ENCODE results near the gene PARN.

Gene PARN

DNA sequence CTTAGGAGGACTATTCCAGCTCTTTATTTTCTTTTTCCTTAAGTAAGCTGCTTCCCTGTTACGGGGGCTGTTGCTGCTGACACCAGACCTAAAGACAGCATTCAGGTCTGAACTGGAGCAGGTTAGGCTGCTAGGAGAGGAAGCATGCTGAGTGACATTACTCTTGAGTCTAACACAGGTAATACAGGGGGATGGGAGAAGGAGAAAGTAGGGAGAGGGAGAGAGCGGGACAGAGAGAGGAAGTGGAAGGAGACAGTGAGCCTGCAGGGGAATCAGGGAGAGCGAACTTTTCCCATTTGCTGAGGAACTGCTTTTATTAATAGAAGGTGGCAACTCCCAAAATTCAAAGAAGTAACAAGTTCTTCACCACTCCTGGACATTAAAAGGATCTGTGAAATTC lies 130.9 kb downstream of the PARN start:
- DNase-seq (ENCODE audit: low read depth in 2 of 2): no peak

DNA sequence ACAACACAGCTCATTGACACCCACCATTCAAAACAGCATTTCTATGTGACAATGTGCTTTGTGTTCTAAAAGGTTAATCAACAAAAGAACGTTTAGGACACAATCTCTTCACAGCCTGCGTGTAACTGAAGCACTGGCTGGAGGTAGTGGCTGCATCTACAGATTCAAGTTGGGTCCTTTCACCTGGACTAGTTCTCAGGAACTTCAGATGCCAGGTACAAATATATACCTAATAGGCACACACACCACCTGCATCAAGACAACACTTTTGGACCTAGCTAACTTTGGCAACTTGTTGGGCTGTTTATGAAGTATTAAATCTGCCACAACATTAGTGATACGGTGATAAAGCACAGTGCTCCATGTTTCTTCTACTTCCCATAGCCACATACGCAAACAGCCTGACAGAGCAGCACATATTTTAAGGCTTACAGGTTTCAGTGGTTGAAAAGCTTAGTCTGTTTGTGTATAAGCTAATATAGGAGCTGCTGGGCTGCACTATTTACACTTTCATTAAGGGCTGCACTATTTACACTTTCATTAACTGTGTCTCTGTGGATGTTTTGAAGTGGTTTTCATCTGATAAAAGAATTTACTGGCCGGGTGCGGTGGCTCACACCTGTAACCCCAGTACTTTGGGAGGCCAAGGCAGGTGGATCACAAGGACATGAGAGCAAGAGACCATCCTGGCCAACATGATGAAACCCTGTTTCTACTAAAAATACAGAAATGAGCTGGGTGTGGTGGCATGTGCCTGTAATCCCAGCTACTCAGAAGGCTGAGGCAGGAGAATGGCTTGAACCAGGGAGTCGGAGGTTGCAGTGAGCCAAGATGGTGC lies 132.6 kb downstream of the PARN start:
- no peak for DNase-seq (ENCODE audit: low read depth in 2 of 2)

DNA sequence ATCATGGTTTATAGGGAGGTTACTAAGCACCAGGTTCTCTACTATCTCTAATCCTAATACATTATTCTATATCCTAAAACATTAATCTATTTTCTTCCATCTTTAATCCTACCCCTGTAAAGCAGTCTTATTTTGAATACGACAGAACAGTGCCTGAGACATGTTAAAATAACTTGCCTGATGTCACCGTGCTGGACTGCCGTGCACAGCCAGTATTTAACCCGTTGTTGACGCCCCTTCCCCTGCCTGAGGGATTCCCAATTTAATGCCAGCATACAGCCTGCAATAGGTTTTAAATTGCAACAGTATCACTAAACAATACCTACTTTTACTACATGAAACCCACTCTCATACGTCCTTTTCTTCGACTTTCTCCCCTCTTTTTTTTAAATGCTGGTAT lies 133.3 kb downstream of the PARN start:
- no peak for DNase-seq (ENCODE audit: low read depth in 2 of 2)

DNA sequence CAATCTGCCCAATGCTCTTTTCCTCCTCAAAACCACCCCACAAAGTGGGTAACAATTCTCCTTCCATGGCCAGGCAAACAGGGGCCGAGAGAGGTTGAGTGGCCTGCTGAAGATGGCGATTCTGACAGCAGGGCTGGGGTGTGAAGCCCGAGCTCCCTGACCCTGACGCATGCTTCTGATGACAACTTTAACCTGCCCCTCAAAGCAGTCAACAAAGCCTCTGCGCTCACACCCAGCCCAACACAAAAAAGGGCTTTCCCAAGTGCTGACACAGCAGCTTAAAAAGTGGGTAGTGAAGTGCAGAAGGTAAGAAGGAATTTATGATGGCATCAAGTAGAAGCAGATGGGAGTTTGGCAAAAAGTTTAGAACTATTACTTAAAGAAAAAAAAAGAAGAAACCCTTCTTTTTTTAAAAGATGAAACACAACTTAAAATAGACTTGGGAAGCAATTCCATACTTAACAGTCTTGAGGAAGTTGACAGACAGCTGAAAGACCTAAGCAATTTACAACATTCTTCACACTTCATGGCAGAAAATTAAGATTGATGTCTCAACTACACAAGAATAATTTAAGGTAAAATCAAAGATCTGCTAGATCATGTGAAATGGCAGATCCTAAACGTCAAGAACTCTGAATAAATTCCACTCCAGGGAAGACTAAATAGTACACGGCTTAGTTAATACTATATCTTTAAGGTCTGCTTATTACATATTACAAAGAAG lies 133.9 kb downstream of the PARN start:
- DNase-seq (ENCODE audit: low read depth in 2 of 2): no peak

DNA sequence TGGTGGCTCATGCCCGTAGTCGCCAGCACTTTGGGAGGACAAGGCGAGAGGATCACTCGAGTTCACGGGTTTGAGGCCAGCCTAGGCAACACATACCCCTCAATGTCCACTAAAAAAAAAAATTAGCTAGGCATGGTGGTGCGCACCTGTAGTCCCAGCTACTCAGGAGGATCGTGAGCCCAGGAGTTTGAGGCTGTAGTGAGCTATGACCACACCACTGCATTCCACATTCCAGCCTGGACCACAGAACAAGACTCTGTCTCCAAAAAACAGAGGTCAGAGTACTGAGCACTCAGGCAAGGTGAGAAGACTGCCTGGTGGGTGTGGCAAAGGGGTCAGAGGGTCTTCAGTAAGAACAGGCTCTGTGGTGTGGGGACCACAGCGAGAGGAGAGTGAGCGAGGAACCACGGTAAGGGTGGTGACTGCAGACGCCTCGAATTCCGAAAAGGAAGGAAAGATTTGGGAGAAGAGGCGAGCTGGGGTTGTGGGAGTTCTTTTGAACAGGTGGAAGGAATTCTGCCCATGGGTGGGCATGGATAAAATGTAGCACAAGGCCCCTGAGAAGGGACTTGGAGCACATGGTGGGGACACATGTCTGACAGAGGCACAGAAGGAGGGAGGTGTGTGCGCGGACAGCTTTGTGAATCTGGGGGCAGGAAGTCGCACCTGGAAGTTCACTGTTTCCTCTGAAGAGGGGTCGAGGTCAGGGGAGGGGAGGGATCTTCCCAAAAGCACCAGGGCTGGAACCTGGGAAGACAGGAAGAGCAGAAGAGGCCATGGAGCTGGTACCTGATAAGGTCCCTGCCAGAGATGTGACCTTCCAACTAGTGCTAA lies 134.6 kb downstream of the PARN start:
- no peak for DNase-seq (ENCODE audit: low read depth in 2 of 2)

DNA sequence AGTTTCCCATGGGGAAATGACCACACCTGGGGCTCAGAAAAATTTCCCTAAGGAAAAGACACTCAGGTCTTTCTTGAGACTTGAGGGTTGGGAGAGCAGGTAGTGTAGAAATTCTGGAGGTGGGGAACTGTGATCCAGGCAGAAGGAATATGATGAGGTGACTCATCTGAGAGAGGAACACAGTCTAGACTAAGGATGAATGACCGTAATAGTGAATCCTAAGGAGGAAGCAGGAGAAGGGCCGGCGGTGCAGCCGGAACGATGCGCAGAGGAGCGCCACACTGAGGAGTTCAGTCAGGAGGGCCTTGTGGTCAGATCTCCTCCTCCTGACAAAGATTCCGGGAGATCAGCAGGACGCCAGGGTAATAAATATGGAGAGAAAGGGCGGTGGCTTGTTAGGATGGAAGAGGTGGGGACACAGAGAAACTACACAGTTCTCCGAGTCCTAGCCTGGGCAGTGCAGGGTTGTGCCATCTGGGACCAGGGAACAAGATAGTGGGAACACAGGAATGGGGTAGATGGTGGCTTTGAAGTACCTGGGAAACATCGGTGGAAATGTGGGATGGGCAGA lies 135.6 kb downstream of the PARN start:
- DNase-seq (ENCODE audit: low read depth in 2 of 2): no peak

DNA sequence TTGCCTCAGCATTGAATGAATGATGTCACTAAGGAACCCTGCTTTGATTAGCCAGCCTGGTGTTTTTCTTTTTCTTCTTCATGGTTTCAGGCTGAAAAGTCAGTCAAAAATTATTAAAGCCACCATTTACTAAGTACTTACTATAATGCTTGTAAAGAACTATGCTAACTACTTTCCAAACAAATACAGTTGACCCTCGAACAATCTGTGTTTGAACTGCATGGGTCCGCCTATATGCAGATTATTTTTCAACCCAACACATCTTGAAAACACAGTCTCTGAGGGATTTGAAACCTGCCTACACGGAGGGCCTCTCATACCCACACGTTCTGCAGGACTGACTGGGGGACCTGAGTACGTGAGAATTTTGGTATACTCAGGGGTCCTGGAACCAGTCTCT lies 136.3 kb downstream of the PARN start:
- DNase-seq (ENCODE audit: low read depth in 2 of 2): no peak

DNA sequence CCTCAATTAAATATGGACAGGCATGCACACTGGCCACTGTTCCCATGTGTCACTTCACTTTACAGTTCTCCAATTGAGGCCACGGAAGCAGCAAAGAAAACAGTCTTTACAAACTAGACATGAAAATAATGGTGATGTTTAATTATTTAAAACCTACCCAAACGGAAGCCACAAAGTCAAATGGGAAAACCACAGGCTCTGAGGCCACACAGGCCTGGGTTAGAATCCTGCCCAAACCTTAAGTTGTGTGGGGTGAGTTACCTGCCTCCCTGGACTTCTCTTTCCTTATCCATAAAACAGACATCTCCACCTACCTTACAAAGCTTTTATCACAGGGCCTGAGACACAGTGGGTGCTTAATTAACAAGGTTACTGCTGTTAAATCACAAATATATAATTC lies 137.4 kb downstream of the PARN start:
- DNase-seq (ENCODE audit: low read depth in 2 of 2): no peak

DNA sequence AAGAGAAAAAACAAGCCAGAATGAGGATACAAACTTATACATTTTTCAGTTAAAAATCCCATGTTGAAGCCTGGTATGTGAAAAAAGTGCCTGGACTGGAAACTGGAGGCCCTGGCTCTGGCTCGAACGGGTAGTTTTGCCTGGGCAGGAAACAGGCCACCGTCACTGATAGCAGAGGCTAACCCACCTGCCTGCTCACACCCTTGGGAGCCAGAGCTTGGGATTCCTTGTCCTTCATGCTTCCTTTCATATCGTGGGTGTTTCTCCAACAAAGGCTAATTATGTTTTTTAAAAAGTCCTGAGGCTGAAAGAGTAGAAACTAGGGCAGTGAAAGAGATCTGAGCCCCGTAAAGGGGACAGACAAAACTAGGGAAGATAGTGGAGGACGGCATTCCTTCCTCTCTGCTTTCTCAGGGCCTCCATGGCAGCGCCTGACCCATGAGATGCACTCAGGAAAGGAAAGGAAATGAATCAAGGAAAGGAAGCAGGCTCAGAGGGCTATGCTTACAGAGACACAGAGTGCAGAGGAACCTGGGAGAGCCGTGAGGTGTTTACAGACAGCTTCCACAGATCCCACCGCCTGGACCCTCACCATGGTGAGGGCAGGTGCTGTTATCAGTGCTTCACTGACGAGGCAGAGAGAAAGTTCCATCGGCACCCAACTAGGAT lies 138.1 kb downstream of the PARN start:
- DNase-seq (ENCODE audit: low read depth in 2 of 2): no peak

DNA sequence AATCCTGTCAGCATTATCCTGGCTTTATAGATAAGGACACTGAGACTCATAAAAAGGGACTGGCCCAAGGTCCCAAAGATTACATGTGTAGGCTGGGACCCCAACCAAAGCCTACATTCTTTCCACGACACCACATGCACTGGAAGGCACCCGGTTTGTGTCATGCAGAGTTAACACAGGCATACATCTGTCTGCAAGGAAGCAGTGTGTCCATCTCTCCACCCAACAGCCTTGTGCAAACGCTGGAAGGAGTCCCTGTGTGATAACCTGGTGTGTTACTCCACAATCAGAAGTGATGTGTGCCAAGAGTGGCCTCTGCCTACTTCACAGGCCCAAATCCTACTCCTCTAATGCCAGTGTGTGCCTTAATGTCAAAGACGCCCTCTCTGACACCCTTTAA lies 139.8 kb downstream of the PARN start:
- DNase-seq (ENCODE audit: low read depth in 2 of 2): no peak

DNA sequence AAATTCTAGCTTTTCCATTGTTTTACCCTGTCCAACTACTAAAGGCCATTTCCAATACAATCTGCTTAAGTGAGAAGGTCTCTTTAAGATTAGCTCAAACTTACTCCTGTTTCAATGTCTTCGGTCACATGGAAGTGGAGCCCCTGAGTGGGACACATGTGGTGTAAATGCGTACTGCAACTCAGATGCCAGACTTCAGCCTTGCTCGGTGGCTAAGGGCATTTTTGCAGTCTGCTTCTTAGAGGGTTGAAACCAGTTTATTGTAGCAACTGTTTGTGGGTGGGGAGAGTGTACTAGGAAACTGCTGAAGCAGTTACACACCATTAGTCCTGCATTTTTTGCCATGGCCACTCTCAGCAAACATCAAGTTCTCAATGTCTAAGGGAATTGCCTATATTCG lies 140.6 kb downstream of the PARN start:
- no peak for DNase-seq (ENCODE audit: low read depth in 2 of 2)

DNA sequence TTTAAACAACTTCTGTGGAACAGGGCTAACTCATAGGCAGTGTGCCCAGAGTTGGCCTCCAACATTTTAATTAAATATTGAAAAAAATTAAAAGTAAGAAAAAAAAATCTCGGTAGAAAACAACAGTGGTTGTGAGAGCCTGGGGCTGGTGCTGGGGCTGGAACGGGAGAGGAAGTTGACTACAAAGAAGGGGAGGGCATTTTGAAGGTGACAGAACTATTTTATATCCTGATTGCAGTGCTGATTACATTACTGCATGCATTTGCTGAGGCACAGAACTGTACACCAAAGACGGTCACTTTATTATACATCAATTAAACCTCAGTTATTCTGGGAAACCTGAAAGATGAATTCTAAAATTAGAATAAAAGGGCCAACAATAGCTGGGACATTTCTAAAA lies 142.5 kb downstream of the PARN start:
- no peak for DNase-seq (ENCODE audit: low read depth in 2 of 2)

DNA sequence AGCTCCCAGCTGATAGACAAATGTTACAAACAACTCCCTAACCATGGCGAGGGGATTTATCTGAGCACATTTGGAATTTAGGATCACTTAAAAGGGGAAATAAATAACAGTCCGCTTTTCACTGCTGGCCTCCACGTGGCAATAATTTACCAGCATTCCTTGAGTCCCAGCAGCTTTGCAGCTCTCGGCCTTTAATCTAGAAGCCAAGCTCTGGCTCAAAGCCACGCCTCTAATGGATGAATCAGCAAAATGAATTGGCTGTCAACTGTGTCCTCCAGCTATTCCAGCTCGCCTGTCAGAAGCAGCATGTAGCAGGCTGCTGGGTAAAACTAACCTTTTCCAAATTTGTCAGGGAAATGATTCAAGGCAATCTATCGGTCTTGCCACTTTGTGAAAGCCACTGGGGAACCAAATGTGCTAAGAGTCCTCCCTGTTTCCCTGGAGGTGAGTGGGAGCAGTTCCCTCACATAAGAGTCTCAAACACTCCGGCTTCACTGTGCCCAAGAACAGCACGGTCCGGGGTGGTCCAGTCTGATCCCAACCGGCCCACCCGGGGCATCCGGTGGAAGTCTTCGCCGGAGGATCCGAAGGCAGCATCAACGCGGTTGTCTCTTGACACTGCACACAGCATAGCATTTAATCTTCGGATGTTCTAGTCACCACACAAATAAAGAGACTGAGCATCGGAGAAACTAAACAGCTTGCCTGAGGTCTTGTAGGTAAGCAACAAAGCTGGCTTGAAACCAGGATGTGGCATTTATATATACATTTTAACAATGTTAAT lies 143.3 kb downstream of the PARN start:
- DNase-seq (ENCODE audit: low read depth in 2 of 2): no peak

DNA sequence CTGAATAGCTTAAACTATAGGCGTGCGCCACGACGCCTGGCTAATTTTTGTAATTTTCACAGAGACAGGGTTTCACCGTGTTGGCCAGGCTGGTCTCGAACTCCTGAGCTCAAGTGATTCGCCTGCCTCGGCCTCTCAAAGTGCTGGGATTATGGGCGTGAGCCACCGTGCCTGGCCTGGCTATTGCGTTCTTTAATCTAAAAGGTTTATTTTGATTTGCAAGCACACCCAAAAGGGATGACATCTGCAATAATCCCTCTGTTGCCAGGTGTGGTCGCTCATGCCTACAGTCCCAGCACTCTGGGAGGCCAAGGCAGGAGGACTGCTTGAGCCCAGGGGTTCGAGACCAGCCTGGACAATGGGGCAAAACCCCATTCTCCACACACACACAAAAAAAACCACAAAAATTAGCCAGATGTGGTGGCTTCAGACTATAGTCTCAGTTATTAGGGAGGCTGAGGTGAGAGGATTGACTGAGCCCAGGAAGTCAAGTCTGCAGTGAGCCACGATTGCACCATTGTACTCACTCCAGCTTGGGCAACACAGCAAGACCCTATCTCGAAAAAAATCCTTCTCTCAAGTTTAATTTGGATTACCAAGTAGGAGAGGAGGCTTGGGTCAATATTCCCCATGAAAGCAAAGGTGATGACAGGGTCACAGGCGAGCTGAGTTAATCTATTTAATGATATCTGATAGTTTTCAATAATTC lies 144.1 kb downstream of the PARN start:
- no peak for DNase-seq (ENCODE audit: low read depth in 2 of 2)

DNA sequence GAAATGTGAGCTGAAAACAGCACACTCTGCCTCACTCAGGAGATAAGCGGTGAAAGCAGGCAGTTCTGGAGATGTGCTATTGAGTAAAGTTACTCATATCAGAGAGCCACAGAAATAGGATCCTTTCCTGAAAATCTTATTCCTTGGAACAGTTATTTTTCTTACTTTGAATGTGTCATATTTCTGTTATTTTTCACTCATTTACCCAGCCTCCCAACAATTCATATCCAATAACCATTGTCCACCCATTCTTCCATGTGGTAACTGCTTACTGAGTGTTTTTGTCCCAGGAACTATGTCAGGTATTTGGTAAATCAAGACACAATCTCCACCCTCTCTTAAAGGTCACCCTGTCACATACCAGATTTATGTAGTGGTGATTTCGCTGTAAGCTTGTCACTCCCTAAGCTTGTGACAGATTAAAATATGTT lies 144.9 kb downstream of the PARN start:
- DNase-seq (ENCODE audit: low read depth in 2 of 2): no peak

DNA sequence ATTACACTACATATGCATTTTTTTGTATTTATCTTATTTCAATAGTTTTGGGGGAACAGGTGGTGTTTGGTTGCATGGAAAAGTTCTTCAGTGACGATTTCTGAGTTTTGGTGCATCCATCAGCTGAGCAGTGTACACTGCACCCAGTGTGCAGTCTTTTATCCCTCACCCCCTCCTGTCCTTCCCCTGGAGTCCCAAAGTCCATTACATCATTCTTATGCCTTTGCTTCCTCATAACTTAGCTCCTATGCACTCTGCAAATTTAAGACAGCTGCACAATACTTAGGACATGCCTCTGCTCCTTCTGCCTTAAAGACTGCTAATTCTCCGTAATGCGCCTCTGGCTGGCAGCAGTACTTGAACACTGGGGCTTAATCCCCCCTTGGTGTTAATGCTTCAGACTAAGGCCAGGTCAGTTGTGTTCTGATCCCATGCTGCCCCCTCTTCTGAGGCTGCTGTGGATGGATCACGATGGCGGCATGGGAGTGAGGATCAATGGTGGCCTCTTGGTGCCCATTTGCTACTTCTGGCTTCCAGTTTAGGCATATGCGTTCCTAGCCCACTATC lies 146.2 kb downstream of the PARN start:
- DNase-seq (ENCODE audit: low read depth in 2 of 2): no peak

DNA sequence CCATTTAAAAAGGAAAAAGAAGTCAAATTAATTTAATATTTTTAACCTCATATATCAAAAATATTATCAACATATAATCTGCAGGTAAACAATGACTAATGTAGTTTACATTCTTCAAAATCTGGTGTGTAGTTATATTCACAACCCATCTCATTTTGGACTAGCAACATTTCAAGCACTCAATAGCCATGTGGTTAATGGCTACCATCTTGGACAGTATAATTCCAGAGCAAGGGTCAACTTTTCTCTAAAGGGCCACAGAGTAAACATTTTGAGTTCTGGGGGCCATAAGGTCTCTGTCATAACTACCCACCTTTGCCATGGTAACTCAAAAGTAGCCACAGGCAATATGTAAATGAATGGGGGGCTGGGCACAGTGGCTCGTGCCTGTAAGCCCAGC lies 153.9 kb downstream of the PARN start:
- DNase-seq (ENCODE audit: low read depth in 2 of 2): no peak

DNA sequence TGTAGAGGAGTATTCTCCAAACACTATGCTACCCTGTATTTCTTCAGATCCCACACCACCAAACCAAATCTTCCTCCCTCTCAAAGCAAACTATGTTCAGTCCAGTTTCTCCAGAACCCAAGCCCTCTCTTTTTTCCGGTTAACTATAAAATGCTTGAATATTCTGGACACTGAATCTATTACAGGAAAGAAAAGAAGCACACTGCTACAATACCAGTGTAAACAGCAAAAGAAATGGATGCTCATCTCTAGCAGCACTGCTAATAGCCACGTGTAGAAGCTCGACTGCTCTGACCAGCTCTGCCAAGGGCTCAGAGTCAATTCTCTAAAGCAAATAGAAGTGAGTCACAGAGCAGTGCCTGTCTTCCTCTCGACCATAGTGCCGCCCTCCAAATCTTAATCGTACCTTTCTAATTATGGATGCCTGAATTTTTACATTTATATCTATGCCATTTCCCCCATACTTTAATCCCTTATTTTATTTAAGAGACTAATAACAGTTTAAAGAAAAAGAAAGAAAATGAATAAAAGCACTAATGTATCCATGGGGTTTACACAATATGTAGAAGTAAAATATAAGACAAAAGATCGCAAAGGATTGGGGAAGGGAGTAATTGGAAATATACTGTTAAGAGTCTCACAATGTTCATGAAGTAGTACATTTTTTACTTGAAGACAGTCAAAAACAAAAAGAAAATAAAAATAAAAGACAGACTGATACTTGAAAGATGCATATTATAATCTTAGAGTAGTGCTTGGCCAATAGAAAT lies 154.5 kb downstream of the PARN start:
- DNase-seq (ENCODE audit: low read depth in 2 of 2): no peak

DNA sequence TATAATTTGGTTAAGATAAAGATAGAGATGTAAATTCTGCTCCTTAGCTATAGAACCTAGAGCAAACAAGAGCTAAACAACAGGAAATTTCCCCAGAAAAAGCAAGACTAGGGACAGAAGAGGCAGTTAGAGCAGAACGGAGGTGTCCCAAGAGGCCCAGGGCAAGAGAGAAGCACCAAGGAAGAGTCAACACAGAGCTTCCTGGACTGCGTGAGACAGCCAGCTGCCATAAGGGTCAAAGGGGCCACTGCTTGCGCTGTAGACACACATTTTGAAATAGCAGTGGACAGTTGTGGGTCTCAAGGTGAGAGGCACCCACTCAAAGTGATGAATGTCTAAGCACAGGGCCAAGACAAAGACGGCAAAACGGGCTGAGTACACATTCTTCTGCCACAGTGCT lies 156.6 kb downstream of the PARN start:
- DNase-seq (ENCODE audit: low read depth in 2 of 2): no peak

Data from stimulated activated CD8-positive, alpha-beta memory T cell treated with anti-CD3 and anti-CD28 coated beads, Interleukin-2, amount 100 ng/mL, for 1 hour (primary cell).